NOMO-1 (cell line): ENCODE measurements around the gene ZNF488.

Experiments
- DNase-seq, 2 experiments: peaks; one replicate each; lab custom pipeline; 2025; ENCODE audit not compliant: unreplicated experiment in 2 of 2; lab: John Stamatoyannopoulos, UW

Gene ZNF488

DNA sequence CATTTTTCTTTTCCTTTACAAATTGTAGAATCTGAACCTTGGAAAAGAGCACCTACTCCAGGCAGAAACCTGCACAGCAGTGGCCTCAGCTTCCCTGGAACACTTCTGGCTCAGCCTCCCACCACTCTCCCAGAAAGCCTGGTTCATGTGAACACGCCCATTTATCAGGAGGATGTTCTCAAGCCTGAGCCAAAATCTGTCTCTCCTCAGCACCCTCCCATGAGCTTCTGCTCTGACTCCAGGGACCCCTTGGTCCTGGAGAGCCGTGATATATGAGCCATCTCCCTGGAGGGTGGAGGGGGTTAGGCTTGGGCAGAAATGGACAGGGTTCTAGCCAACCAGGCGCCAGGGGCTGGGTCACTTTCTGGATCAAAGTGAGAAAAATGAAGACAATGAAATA lies 51.7 kb downstream of the ZNF488 start:
- no peak for DNase-seq

DNA sequence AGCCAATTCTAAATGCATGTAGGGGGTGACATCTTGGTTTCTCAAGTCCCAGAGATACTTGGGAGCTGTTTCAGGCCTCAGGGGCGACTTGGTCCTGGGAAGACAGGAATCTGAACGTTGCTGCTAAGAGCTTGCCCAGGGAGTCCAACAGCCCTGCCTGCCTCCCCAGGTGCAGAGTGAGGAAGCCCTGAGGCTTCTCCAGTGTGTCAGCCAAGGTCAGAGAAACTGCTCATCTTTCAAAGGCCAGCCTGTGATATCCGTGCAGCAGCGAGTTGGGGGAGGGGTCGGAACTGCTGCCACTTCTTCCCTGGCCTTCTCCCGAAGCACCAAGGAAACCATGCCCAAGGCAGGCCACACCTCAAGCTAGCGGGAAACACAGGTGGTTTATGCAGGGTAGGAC lies 52.1 kb downstream of the ZNF488 start:
- no peak for DNase-seq

DNA sequence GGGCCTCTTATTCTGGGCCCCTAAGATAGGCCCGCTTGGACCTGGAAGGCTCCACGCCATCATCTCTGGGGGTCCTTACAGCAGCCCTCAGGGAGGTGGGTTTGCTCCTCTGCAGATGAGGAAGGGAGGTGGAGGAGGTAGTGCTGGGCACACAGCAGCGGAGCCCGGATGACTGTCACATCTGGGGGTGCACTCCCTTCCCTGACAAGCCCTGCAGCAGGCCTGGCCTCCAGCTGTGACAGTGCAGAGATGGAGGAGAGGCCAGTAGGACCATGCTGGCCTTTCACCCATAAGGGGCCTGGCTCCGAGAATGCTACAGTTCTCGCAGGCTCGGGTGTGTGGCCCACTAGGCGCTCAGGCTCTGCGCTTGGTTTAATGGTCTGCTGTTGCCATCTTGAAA lies 52.6 kb downstream of the ZNF488 start:
- no peak for DNase-seq

DNA sequence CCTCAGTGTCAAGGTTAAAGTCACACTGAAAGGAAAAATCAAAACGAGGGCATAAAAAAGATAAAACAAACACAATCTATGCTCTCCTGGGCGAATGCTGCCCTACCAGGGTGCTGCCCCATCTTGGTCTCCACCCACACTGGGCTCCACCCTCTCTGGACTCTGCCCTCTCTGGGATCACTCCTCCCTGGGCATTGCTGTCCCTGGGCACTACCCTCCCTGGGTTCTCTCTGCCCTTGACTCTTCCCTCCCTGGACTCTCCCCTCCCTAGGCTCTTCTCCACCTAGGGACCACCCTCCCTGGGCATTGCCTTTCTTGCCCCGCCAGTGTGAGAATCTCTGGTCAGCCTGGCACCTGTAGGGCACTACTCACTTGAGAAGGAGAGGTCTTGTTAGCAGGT lies 53.3 kb downstream of the ZNF488 start:
- no peak for DNase-seq

DNA sequence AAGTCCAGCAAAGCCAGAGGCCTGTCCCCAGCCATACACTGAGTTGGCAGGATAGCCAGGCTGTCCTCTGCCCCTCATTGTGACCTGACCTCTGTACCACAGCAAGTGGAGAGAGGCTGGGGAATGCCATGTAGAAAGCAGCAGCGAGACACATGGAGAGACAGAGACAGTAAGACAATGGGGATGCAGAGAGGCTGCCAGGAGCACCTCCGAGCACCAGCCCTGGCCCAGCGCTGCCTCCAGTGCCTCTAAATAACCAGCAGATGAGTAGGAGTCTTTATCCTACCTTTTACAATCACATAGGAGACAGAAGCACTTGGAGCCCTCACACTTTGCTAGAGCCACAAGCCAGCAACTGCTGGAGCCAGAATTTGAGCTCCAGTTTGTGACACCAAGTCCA lies 53.7 kb downstream of the ZNF488 start:
- DNase-seq = no peak

DNA sequence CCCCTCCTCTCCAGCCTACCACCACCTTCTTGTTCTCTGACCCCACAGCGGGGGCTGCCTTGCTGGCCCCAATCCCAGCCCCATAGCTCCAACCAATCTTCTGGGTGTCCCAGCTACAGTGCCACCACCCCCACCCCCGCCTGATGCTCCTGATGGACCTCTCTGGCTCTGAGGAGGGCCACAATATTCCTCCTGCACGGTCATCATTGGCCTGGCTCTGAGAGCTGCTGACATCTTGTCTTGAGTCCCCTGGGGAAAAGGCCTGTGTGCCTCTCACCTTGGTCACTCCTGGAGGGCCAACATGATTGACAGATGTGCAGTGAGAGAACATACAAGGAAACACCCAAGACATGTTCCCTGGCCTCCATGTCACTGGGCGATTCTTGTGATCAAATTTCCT lies 54.2 kb downstream of the ZNF488 start:
- DNase-seq = no peak

DNA sequence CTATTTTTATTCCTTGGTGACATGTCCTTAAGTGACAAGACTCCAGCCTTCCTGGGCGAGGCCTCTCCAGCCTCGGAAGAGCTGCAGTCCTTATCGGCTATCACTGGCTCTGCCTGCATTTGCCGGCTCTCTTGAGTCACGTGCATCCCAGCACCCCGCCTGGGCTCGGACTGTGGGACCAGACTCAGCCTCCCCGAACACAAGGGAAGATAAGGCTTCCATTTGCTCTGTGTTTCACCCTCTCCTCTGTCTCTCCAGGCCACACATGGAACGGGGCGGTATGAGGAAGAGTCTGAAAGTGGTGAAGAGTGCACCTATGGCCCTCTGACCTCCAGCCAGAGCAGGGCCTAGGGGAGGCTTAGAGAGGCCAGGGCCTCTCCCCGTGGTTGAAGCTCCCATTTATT lies 57.2 kb downstream of the ZNF488 start:
- DNase-seq = no peak

DNA sequence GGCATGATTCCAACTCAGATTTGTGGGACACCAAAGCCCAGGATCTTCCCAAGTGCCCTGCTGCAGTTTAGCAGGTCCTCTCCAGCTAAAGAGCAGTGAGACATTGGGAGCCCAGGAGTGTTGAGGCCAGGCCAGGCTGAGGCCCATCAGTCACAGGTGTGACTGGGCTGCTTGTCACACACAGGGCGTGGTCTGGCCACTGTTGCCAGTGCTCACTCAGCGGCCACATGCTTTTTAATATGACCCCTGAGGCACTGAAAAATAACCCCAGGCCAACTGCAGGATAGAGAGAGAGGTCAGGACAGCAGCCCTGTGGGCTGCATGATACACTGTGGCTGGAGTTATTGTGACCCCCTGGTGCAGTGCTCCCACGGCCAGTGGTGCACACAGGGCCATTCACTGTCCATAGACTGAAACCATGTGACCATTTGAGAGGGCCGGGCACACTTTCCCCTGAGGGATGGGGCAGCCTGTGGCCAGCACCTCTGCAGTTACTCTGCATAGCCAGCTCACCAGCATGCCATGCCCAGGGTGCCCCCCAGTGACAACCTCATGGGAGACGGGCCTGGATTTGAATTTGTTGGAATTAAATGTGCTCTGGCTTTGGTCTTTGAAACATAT lies 57.7 kb downstream of the ZNF488 start:
- DNase-seq = no peak

DNA sequence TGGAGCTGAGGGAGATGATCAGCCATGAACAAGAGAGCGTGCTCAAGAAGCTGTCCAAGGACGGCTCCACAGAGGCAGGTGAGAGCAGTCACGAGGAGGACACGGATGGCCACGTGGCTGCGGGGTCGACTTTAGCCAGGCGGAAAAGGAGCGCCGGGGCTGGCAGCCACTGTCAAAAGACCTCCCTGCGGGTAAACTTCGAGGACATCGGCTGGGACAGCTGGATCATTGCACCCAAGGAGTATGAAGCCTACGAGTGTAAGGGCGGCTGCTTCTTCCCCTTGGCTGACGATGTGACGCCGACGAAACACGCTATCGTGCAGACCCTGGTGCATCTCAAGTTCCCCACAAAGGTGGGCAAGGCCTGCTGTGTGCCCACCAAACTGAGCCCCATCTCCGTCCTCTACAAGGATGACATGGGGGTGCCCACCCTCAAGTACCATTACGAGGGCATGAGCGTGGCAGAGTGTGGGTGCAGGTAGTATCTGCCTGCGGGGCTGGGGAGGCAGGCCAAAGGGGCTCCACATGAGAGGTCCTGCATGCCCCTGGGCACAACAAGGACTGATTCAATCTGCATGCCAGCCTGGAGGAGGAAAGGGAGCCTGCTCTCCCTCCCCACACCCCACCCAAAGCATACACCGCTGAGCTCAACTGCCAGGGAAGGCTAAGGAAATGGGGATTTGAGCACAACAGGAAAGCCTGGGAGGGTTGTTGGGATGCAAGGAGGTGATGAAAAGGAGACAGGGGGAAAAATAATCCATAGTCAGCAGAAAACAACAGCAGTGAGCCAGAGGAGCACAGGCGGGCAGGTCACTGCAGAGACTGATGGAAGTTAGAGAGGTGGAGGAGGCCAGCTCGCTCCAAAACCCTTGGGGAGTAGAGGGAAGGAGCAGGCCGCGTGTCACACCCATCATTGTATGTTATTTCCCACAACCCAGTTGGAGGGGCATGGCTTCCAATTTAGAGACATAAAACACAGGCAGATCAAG lies 58.5 kb downstream of the ZNF488 start:
- DNase-seq = no peak

DNA sequence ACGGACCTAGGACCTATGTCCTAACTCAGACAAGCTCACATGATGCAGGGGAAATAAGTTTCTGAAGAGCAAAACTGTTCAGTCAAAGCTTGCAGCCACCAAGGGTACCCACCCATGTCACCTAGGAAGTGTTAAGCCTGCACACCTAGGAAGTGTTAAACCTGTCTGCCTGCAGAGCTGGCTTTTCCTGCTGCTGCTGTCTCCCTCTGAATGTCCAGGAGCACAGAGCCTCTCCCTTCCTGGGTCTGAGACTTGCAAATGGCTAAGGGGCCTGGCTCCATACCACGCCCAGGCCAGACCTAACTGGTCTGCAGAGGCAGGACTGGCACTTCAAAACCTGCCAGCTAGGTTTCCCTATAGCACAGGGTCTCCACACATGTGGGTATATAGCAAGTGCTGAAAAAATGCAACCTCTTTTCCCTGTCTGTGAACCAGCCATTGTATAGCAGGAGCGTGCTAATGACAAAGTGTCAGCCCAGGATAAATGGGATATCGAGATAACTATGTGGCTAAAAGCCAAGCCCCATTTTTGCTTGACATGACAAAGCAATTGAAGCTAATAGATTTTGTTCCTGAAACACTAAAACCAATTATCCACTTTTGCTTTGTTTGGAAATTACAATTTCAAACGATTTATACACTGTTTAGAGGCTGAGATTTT lies 60.3 kb downstream of the ZNF488 start:
- no peak for DNase-seq

DNA sequence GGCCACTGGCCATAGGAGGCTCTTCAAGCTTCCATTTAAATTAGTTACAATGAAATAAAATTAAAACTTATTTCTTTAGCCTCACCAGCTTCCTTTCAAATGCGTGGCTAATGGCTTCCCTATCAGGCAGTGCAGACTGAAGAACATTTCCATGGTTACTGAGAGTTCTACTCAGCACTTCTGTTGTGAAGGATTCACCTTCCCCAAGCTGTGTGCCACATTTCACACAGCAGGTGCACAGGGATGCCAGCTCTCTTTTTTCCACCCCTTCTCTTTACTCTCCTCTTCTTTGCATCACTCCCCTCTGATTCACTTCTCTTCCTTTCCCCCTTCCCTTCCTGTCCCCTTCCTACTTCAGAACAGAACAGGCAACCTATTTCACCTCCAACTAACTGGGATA lies 61.0 kb downstream of the ZNF488 start:
- DNase-seq = no peak

DNA sequence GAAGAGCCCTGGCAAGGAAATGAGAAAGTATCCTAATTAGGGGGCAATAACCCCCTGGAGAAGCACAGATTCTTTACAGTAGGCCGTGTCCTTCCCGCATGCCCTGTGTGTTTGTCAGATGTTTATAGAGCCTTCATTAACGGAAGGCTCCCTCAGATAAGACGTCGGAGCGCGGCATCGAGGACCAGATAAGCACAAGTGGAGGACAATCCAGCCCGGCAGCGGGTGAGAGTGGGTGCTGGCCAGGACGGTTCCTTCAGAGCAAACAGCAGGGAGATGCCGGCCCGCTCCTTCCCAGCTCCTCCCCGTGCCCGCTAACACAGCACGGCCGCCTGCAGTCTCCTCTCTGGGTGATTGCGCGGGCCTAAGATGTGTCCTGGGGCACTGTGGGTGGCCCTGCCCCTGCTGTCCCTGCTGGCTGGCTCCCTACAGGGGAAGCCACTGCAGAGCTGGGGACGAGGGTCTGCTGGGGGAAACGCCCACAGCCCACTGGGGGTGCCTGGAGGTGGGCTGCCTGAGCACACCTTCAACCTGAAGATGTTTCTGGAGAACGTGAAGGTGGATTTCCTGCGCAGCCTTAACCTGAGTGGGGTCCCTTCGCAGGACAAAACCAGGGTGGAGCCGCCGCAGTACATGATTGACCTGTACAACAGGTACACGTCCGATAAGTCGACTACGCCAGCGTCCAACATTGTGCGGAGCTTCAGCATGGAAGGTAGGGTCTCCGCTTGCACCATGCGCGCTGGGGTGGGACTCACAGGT lies 61.6 kb downstream of the ZNF488 start, which contains the start of gene GDF2:
GDF2 (plus strand) TSS at position 155 of the 762 bp plus-strand sequence; CDS start at position 370, 215 bp downstream.
- DNase-seq = no peak

DNA sequence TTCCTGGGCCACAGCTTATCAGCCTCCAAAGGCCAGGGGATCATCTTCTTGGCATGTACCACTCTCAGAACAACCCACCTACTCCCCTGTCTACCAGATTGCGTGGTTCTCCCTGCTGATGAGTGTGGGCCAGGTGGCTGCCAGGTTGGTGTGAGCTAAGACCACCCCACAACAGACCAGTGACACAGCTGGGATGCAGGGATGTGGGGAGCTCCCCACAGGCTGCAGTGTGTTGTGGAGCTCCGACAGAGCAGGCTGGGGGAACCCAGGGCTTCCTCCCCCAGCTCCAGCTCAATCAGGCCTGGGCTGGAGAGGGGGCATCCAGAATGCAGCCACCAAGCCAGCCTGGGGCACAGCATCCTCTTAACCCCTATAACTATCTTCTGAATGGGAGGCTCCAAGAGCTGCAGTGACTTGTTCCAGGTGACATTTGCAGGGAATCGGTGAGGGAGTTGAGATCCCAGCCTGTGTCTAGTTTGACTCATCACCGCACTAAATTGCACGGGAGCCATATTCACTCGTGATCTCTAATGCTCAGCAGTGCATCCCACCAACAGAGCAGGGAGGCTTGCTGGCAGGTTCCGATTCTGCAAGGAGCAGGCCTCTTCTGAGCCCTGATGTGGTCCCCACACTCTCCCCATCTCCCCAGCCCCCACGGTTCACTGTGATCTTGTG lies 62.4 kb downstream of the ZNF488 start:
- DNase-seq = no peak

DNA sequence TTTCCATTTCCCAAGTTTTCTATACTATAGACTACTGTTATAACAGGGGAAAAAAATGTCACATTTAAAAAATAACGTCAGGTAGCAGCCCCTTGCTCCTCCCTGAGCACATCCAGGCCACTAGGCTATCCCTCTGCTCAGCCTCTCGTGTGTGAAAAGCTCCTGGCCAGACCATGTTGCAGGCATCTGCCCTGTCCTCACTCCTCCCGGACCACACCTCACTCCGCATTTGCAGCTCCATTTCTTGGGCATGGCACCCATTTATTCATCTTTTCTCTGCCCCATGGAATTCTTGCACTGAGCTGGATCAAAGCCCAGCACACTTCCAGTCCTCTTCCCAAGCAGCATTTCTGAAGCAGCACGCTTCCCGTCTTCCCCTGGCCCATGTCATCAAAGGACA lies 63.3 kb downstream of the ZNF488 start:
- no peak for DNase-seq

DNA sequence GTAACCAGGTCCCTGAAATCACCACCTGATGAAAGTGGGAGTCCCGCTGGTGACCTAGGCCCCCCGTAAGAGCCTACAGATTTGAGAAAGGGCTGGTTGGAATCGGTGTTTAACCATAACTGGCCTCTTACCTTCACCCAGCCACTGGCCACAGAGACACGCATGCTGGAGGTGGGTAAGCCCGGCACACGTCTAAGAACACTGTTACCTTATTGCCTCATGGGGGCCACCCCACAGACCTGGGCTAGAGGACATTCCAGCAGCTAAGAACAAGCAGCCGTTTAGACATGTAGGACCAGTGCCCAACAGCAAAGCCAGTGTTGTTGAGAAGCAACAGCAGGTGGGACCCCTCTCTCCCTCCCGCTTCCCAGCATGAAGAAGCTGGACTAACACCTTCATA lies 64.3 kb downstream of the ZNF488 start:
- DNase-seq = no peak

DNA sequence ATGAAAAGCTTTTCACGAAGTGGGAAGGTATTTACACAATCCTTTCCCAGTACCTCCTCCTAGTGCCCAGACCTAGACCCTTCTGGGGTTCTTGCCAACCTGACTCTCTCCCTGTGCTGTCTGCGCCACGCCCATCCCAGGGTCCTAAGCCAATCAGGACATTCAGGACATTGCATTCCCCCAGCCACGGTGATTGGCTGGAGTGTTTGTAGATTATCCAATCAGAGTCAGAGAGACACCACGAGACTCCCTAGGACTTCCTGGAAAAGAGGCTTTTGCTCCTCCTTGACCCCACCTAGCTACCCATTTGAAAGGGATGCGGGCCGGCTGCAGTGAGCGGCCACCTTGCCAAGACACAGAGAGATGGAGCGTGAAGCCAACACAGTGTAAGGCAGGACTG lies 65.4 kb downstream of the ZNF488 start:
- DNase-seq = no peak

DNA sequence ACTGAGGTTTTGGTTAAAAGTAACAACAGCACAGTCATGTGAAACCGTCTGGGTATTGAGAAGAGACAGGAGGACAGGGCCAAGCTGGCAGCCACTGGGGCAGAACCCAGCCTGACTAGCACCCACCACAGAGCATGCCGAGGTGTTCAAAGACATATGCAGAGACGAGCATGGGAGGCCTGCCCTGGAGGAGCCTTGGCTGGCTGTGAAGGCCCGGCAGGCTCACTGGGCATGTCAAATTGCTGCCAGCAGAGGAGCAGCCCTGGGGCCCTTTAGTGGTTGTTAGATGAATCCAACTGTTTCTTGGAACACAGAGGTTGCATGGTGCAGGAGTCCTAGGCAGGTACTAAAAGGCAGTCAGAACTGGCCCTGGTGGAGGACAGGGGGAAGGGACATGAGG lies 66.8 kb downstream of the ZNF488 start:
- DNase-seq = no peak

DNA sequence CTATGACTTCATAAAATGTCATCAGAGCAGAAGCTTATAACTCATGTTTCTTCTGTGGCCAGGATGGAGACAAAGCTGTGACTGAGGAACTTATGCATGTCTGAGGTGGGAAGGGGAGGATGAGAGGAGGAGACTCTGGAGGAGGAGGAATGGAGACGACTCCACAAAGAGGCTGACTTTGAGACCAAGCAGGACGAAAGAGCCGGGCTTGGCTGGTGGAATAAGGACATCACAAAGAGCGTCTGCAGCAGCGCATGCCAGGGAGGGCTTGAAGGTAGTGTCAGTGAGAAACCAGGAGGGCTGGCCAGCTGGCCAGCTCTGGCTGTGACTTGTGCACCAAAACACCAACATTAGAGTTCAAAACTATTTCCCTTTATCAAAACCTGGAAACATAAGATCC lies 68.0 kb downstream of the ZNF488 start:
- DNase-seq = no peak
